GM12892 (cell line): Measurements from ENCODE around the gene PEAK1.
A peak's percentile ranks its signal among the peaks of the same experiment; 100 is the strongest.

ENCODE experiments used
- DNase-seq: peaks from one replicate; pipeline ENCODE4 v3.0.0; 2011; ENCODE audit not compliant: insufficient read length
- FAIRE-seq: peaks from 2 replicates; lab custom pipeline; 2011; peaks lifted over from hg19 to GRCh38; lab: Jason Lieb, UNC
- POLR2A ChIP-seq: IDR thresholded peaks from 2 replicates; pipeline ENCODE4 v1.6.1; 2011; ENCODE audit warnings: low read depth, low read length, control low read depth
- POLR2AphosphoS5 ChIP-seq: IDR thresholded peaks from 2 replicates; pipeline ENCODE4 v1.6.1; 2011; ENCODE audit warnings: low read depth, low read length, control low read depth
- TAF1 ChIP-seq: IDR thresholded peaks from 2 replicates; pipeline ENCODE4 v1.6.1; 2011; ENCODE audit warnings: low read depth, mild to moderate bottlenecking, control low read depth, low read length, borderline replicate concordance

Gene PEAK1

DNA sequence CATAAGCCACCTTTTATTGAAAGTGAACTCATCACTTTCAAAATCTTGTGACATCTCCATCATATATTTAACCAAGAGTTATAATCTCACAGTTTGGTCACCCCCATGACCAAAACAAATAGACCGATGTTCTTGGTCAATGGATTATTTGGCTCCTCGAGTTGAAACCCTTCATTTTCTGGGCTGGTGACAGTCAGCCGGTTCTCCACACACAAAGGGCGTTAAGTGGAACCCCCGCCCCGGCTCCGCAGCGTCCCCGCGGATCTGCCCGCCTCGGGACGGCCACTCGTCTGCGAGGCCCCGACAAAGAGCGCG lies 349.8 kb downstream of the PEAK1 start:
- TF ChIP-seq TAF1: no peak
- TF ChIP-seq POLR2AphosphoS5: no peak
- no peak for TF ChIP-seq POLR2A
- no peak for FAIRE-seq
- no peak for DNase-seq

DNA sequence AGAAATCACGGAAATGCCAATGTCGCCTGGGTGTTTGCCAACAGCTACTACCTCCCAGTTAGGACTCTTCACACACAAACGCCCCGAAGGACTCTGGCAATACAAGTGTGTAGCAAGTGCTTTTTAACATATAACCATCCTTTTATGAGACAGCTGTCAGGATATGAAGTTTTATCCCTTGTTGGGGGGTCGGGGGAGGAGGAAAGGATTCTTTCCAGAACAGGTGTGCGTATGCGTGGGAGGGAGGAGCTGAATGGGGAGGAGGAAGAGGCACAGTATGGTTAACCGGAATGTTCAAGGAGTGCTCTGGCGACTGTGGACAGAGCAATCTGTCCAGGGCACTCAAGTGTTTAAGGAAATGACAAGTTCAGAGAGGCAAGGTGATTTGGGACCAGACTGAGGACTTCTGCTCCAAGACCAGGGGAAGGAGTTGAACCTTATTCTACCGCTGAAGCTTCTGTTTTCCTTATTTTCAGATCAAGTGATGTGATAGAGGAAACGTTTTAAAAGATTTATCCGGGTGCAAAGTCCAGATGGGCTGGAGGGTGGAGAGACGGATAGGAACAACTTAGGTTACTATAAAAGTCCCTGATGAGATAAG lies 350.3 kb downstream of the PEAK1 start:
- DNase-seq (no peak), FAIRE-seq (peak; percentile 36)
- no peak for TF ChIP-seq POLR2A
- TF ChIP-seq POLR2AphosphoS5: no peak
- no peak for TF ChIP-seq TAF1

DNA sequence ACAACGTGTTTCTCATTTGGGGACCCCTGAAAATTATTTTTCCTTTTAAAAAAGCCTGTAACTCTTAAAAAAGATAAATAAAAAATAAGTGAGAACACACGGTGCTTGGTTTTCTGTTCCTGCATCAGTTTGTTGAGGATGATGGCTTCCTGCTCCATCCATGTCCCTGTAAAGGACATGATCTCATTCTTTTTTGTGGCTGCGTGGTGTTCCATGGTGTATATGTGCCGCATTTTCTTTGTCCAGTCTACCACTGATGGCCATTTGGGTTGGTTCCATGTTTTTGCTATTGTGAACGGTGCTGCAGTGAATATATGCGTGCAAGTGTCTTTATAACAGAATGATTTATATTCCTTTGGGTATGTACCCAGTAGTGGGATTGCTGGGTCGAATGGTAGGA lies 351.3 kb downstream of the PEAK1 start:
- TF ChIP-seq POLR2A (no peak), POLR2AphosphoS5 (no peak), TAF1 (no peak)
- DNase-seq (no peak), FAIRE-seq (no peak)

DNA sequence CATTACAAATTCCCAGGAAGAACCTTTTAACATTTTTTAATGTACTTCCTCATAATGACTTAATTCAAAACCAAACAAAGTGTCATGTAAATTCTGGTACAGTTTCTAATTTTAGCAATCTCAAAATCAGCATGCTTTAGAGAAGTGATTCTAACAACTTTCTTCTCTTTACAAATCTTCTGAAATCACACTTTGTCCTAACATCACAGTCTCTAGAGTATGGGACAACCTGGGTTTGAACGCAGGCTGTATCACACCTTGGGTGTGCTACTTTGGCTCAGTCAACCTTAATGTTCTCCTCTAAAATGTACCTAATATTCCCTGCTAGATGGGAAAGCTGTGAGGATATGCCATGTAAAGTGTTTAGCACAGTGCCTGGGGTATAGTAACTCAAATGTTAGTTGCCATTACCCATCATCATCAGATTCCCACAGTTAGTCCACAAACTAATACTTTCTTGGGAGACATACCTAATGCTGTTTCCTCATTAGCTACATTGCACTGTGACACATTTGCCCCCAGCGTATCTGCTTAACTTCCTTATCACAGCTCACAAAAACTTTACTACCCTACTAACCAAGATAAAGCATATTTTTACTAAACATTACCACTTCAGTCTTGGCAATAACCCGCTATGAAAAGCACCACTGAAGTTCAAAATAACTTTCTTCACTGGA lies 352.1 kb downstream of the PEAK1 start:
- TF ChIP-seq POLR2A (no peak), TAF1 (no peak), POLR2AphosphoS5 (no peak)
- DNase-seq: no peak
- no peak for FAIRE-seq

DNA sequence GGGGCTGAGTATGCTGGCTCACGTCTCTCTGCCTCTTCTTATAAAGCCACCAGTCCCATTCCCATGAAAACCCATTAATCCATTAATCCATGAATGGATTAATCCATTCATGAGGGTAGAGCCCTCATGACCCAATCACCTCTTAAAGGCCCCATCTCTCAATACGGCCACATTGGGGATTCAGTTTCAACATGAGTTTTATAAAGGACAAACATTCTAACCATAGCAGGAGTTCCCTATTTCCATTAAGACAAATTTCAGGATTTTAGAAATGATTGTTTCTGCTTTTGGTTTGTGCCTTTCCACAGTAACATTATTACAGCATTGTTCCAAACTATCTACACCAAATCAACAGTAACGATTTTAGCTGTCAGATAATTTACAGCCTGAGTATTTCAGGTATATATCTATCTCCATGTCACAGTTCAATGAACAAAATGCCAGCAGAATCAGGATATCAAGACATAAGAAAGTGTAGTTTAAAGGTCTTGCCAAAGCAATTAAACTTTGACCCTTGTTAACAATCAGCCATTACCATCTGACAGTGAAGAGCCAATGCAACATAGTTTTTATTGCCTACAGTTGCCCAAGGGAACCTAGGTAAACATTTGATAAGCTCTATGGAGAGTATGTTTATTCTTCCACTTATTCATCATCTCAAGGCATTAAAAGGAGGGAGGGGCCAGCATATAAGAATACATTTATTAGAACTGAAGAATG lies 352.8 kb downstream of the PEAK1 start:
- TF ChIP-seq POLR2A: no peak
- DNase-seq (no peak), FAIRE-seq (no peak)

DNA sequence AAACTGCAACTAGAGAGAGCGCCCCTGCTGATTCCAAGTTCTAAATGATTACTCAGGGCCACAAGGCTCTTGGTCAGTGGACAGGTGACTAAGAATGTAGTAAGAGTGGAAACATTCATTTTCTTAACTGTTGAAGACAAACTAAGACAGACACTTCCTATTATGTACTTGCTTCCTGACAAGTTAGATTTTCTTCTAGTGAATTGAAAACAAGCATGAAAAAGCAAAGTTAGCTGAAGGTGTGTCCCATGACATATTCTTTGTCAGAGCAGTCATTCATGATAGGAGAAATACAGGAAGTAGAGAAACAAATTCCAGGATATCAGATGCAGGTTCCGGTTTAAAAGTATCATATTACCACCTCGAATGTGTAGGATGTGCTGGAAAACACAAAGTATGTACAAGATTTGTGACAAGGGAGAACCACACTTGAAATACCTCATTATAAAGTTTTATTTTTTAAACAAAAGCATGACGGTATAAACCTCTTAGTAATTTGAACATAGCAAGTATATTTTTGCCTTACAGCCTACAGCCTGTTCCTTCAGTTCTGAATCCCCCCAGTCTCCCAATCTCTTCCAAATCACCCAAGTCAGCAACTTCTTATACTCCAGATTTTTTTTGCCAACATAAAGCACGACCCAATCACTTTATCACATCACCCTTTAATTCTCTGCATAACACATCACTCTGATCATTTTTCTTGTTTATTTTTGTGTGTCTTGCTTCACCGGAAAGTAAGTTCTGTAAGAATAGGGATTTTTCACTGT lies 355.2 kb downstream of the PEAK1 start:
- TF ChIP-seq POLR2A (no peak), POLR2AphosphoS5 (no peak), TAF1 (no peak)
- DNase-seq (no peak), FAIRE-seq (no peak)

DNA sequence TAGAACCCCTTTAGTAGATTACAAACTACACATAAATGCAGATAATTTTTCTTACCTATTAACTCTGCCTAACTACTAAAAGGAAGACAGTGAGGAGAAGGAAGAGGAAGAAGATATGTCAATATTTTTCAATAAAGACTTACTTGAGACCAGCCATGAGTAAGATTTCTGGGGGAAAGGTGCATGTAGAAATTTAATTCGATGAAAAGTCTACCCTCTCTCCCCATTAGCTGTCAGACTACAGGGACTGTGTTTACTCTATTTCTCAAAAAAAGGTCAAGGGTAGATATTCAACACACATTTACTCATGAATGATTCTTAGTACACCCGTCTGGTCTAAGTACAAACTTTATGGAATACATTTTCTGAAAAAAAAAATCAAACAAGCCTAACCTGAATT lies 355.8 kb downstream of the PEAK1 start:
- TF ChIP-seq POLR2AphosphoS5: no peak
- no peak for TF ChIP-seq TAF1
- TF ChIP-seq POLR2A: no peak
- FAIRE-seq (no peak), DNase-seq (no peak)

DNA sequence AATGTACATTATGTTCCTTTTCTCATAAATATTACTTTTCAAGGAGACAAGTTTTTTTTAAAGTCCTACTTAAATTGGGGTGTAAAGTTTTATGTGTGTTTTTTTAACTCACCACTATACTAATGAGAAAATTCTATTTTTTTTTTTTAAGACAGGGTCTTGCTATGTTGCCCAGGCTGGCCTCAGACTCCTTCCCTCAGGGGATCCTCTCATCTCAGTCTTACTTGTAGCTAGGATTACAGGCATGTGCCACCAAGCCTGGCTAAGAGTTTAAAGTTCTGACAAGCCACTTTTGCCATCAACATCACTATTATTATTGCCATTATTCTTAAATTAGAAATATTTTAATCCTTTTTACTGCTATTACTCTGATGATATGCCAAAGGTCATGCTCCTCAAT lies 356.7 kb downstream of the PEAK1 start:
- TF ChIP-seq POLR2AphosphoS5 (no peak), TAF1 (no peak), POLR2A (no peak)
- DNase-seq (no peak), FAIRE-seq (no peak)

DNA sequence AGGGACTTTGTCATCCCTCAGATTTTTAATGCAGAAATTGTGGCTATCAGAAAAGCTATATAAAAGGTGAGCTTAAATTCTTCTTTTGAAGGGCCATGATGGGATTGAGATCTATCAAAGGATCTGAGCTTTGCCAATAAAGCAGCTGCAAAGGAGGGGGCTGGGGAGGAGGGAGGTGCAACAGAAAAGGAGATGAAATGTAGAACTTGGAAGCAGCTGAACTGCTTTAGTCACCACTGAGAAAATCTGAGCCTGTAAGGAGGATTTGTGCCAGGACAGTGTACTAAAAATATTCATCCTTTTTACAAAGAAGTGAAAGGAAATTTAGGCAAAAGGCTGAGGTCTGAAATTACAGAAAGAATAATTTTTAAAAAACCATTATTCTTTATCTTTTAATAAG lies 359.4 kb downstream of the PEAK1 start:
- no peak for DNase-seq
- FAIRE-seq: no peak
- TF ChIP-seq POLR2AphosphoS5 (no peak), POLR2A (no peak), TAF1 (no peak)

DNA sequence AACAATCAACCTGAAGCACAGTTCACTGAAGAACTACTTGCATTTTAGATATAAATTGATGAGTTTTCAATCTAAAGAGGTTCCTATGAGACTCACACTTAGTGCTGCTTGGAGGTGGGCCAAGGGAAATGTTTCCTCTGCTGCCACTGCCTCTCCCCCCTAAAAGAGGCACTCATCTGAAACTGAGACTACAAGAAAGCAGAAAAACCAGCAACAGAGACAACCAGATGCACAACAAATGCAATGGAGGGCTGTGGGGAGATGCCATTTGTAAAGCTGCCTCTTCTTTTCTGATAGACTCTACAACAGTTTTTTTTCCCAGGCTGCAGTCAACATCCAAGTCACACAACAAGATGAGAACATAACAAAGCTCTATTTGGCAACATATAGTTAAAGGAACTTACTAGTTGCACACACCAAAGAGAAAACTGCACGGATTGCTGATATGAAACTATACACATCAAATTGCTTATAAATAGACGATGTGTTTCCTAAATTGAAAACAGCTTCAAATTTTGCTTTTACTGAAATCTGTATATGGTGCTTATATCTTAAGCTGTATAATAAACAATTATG lies 360.0 kb downstream of the PEAK1 start:
- FAIRE-seq (peak; percentile 61), DNase-seq (no peak)
- no peak for TF ChIP-seq POLR2A
- no peak for TF ChIP-seq POLR2AphosphoS5
- no peak for TF ChIP-seq TAF1

DNA sequence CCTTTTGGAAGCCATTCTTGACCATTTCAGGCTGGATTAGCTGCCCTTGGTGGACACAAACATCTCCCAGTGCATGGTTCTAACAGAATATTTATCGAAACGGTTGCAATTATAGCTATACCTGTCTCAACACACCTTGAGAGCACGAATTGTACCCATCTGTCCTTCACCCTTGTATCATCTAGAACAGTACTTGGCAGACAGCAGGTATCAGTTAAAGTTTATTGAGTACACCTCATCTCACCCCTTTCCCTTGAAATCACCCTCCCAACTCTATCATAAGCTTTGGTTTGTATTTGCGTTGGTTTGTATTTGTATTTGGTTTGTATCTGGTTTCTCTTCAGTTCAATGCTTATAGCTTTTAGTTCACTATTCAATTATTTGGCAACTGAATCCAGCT lies 361.4 kb downstream of the PEAK1 start:
- TF ChIP-seq POLR2AphosphoS5: no peak
- TF ChIP-seq POLR2A: no peak
- no peak for TF ChIP-seq TAF1
- FAIRE-seq (no peak), DNase-seq (no peak)
